ENCODE data around the gene TAS2R43. TPM values are rescaled to one million over a fixed set of nuclear protein-coding genes. Genes with fewer than 3 reads are reported as not detected.
"Not testable (repeated sequence)": the region's sequence is repeated elsewhere in the genome, so short reads cannot be mapped to it uniquely, and the experiment has no call there.

TAS2R43 gene, protein sequence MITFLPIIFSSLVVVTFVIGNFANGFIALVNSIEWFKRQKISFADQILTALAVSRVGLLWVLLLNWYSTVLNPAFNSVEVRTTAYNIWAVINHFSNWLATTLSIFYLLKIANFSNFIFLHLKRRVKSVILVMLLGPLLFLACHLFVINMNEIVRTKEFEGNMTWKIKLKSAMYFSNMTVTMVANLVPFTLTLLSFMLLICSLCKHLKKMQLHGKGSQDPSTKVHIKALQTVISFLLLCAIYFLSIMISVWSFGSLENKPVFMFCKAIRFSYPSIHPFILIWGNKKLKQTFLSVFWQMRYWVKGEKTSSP
- total RNA-seq, result not detected in 2 replicates

DNA sequence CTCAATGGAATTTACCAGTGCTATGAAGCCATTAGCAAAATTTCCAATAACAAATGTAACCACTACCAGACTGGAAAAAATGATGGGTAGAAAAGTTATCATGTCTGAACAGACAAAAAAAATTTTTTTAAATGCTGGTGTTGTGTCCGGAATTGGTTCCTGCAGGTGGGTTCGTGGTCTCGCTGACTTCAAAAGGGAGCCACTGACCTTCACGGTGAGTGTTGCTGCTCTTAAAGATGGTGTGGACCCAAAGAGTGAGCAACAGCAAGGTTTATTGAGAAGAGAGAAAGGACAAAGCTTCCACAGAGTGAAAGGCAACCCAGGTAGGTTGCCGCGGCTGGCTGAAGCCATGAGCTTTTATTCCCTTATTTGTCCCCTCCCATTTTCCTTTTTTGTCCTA is at the start of gene TAS2R43:
TAS2R43 (minus strand) TSS at position 186 of the 400 bp plus-strand sequence; CDS start at position 102, 84 bp downstream.
- TF ChIP-seq, protein P1, sequence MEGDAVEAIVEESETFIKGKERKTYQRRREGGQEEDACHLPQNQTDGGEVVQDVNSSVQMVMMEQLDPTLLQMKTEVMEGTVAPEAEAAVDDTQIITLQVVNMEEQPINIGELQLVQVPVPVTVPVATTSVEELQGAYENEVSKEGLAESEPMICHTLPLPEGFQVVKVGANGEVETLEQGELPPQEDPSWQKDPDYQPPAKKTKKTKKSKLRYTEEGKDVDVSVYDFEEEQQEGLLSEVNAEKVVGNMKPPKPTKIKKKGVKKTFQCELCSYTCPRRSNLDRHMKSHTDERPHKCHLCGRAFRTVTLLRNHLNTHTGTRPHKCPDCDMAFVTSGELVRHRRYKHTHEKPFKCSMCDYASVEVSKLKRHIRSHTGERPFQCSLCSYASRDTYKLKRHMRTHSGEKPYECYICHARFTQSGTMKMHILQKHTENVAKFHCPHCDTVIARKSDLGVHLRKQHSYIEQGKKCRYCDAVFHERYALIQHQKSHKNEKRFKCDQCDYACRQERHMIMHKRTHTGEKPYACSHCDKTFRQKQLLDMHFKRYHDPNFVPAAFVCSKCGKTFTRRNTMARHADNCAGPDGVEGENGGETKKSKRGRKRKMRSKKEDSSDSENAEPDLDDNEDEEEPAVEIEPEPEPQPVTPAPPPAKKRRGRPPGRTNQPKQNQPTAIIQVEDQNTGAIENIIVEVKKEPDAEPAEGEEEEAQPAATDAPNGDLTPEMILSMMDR (conservative IDR thresholded peaks at IDR 0.05; ENCODE audit: low read depth, low read length), result no peak
- DNase-seq (ENCODE audit: low read depth), result no peak

GRCh38 chr12:11136075-11136474 is 44.0 kb upstream of the TAS2R43 start:
- DNase-seq (ENCODE audit: low read depth), result no peak
- TF ChIP-seq, protein P1 (conservative IDR thresholded peaks at IDR 0.05; ENCODE audit: low read depth, low read length), result no peak
- no peak overlapping the region for H3K4me3 ChIP-seq (ENCODE audit: low read depth, low read length)

More for the DNA sequence above, at the start of gene TAS2R43:
- no peak within 1 kb of the TSS for H3K4me3 ChIP-seq (ENCODE audit: low read depth, low read length)

DNA sequence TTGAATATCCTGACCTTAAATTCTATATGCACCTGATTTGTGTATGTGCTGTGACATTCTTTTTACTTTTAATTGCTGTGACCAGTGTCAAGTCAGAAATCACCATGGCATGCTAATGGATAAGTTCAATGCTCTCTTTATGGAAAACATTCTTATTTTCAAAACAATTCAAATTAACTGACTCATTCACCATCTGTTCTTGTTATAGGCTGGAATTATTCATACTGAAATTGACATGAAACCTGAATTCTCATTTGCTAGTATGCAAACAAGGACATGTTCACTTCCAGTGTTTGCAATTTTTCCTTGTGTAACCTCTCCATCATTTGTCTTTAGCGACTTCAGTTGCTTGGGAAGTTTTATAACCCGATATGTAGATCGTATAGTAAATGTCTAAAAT is 42.2 kb upstream of the TAS2R43 start, which contains the start of gene TAS2R30:
TAS2R30 (minus strand) TSS at position 340 of the 400 bp plus-strand sequence. CDS start 400 bp downstream, outside the sequence.
- no peak for DNase-seq (ENCODE audit: low read depth)
- no peak within 1 kb of the TSS for H3K4me3 ChIP-seq (ENCODE audit: low read depth, low read length)
- TF ChIP-seq, protein P1 (conservative IDR thresholded peaks at IDR 0.05; ENCODE audit: low read depth, low read length), result no peak

- DNase-seq (ENCODE audit: low read depth), result no peak
- H3K4me3 ChIP-seq (ENCODE audit: low read depth, low read length), result no peak overlapping the region
These were observed 41.7 kb upstream of the TAS2R43 start for GRCh38 chr12:11133816-11134215.

GRCh38 chr12:11133162-11133561 is 41.0 kb upstream of the TAS2R43 start:
- no peak overlapping the region for H3K4me3 ChIP-seq (ENCODE audit: low read depth, low read length)
- TF ChIP-seq, protein P1 (conservative IDR thresholded peaks at IDR 0.05; ENCODE audit: low read depth, low read length), result no peak
- no peak for DNase-seq (ENCODE audit: low read depth)

More at GRCh38 chr12:11133816-11134215, 41.7 kb upstream of the TAS2R43 start:
- TF ChIP-seq, protein P1 (conservative IDR thresholded peaks at IDR 0.05; ENCODE audit: low read depth, low read length), result no peak

- DNase-seq (ENCODE audit: low read depth), result no peak
- TF ChIP-seq, protein P1 (conservative IDR thresholded peaks at IDR 0.05; ENCODE audit: low read depth, low read length), result no peak
These were observed 38.9 kb upstream of the TAS2R43 start for GRCh38 chr12:11130999-11131398.

GRCh38 chr12:11130382-11130781 is 38.3 kb upstream of the TAS2R43 start:
- TF ChIP-seq, protein P1 (conservative IDR thresholded peaks at IDR 0.05; ENCODE audit: low read depth, low read length), result no peak
- H3K4me3 ChIP-seq (ENCODE audit: low read depth, low read length), result no peak overlapping the region
- no peak for DNase-seq (ENCODE audit: low read depth)

More at GRCh38 chr12:11130999-11131398, 38.9 kb upstream of the TAS2R43 start:
- no peak overlapping the region for H3K4me3 ChIP-seq (ENCODE audit: low read depth, low read length)

DNA sequence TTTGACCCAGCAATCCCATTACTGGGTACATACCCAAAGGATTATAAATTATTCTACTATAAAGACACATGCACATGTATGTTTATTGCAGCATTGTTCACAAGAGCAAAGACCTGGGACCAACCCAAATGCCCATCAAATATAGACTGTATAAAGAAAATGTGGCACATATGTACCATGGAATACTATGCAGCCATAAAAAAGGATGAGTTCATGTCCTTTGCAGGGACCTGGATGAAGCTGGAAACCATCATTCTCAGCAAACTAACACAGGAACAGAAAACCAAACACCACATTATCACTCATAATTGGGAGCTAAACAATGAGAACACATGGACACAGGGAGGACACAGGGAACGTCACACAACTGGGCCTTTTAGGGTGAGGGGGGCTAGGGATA is 22.0 kb upstream of the TAS2R43 start:
- not testable (repeated sequence) for DNase-seq (ENCODE audit: low read depth)

GRCh38 chr12:11111213-11111612 is 19.1 kb upstream of the TAS2R43 start:
- not testable (repeated sequence) for DNase-seq (ENCODE audit: low read depth); H3K4me3 ChIP-seq (ENCODE audit: low read depth, low read length)

More for the DNA sequence above, 22.0 kb upstream of the TAS2R43 start:
- H3K4me3 ChIP-seq (ENCODE audit: low read depth, low read length), result not testable (repeated sequence)

All from epithelial cell of proximal tubule (primary cell).